Mucosa of descending colon (tissue), 3 donors: Measurements from ENCODE around the gene PRF1. TPM values are rescaled to one million over a fixed set of nuclear protein-coding genes. Genes with fewer than 3 reads are reported as not detected.

ENCODE experiments used
- ATAC-seq: fragments of 200-7000 bp; cut with Tn5 transposase; one replicate; pipeline ENCODE4 v1.9.1; 2020; ENCODE audit warnings: mild to moderate bottlenecking, moderate library complexity
- DNase-seq, 3 donors: peaks; one replicate each; pipeline ENCODE4 v3.0.0-alpha.2; 2020
- H3K36me3 ChIP-seq: fragments of 200-600 bp; one replicate; pipeline ENCODE4 v1.8.0; 2021; ENCODE audit warnings: low read depth, mild to moderate bottlenecking
- H3K4me1 ChIP-seq: fragments of 200-600 bp; one replicate; pipeline ENCODE4 v1.8.0; 2021; ENCODE audit warnings: low read depth, mild to moderate bottlenecking
- H3K4me3 ChIP-seq: fragments of 200-600 bp; one replicate; pipeline ENCODE4 v1.8.0; 2021; ENCODE audit warnings: mild to moderate bottlenecking
- H3K9me3 ChIP-seq: fragments of 200-600 bp; one replicate; pipeline ENCODE4 v1.8.0; 2021; ENCODE audit warnings: mild to moderate bottlenecking
- intact Hi-C, 2 donors: fragments of 100-400 bp; cut with DNase I in 1 of 2; cut with micrococcal nuclease in 1 of 2; formaldehyde crosslinking; loops; one replicate each; pipeline versions ENCODE4 v1.11.0 to v1.11.1; 2022; cut with DNase I, micrococcal nuclease
- total RNA-seq, 3 donors: library from RNA; stranded (reverse); fragmentation: NEBNext Ultra II Directional in 2 of 3; extraction: Animal tissue kit (Norgen Biotek cat#: 25700) in 2 of 3; gene quantifications; one replicate each; pipeline versions ENCODE4 v1.2.1 to v1.2.4, GENCODE V29; 2021 to 2023
- TF ChIP-seq, protein P1 (sequence below): fragments of 200-600 bp; IDR thresholded peaks from one replicate; pipeline ENCODE4 v1.8.0; 2022; ENCODE audit warnings: antibody characterized with exemption, mild to moderate bottlenecking
- donor health status: DM: no; HTN: no; CAD: no; lungs with moderate emphysema.
- donor health status: DM: no; HTN: no; CAD: no.
- donor health status: DM: no; HTN: yes; CAD: no.

The PRF1 gene
- total RNA-seq, 3 donors from 2014 or later: 2.5 to 3.7 (median 3.0) TPM

DNA sequence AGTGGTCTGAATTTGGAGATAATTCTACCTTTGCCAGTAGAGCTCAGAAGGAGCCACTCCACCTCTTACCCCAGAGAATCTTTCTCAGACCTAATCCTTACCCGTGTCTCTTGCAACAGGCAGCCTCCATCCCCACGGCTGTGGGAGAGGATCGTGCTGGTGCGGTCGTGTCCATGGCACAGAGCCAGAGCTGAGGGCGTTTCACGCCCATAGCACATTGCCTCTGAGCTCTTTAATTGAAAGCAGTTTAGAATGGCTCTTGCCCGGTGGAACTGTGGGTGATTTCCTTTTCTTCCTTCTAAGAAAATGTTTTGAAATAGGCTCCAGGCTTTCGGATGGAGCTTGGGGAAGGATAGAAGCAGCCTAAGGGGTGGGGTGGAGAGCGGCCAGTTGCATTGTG is 41.5 kb downstream of the PRF1 start:
- H3K4me3 ChIP-seq: no peak overlapping the region
- ATAC-seq (no peak), DNase-seq (no peak)
- H3K36me3 ChIP-seq: no peaks in the 10 kb centered on the region
- TF ChIP-seq, protein P1, sequence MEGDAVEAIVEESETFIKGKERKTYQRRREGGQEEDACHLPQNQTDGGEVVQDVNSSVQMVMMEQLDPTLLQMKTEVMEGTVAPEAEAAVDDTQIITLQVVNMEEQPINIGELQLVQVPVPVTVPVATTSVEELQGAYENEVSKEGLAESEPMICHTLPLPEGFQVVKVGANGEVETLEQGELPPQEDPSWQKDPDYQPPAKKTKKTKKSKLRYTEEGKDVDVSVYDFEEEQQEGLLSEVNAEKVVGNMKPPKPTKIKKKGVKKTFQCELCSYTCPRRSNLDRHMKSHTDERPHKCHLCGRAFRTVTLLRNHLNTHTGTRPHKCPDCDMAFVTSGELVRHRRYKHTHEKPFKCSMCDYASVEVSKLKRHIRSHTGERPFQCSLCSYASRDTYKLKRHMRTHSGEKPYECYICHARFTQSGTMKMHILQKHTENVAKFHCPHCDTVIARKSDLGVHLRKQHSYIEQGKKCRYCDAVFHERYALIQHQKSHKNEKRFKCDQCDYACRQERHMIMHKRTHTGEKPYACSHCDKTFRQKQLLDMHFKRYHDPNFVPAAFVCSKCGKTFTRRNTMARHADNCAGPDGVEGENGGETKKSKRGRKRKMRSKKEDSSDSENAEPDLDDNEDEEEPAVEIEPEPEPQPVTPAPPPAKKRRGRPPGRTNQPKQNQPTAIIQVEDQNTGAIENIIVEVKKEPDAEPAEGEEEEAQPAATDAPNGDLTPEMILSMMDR: no peak
- intact Hi-C loops: no loop called here
- H3K9me3 ChIP-seq: no peaks in the 10 kb centered on the region
- H3K4me1 ChIP-seq: no peaks in the 10 kb centered on the region

DNA sequence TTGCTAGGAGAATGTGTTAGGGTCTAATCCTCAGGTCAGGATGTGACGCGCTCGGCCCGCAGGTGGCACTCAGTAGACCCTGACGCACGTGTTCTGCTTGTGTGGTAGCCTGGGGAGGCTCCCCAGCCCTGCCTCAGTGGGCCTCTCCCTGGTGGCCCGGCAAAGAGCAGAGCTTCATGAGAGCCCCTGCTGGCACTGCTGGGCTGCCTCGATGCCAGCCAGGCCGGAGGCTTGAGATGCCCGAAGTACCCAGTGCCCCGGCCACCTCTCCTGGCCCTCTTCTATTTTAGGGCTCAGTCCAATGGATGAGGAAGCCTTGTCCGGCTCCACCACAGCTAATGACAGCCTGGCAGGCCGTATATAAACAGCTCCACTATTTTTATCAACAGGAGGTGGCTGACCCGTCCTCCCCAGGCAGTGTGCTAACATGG is 42.0 kb downstream of the PRF1 start:
- ATAC-seq (no peak), DNase-seq (no peak)
- TF ChIP-seq, protein P1: no peak
- H3K4me3 ChIP-seq: no peak overlapping the region
- no peaks in the 10 kb centered on the region for H3K4me1 ChIP-seq
- no peaks in the 10 kb centered on the region for H3K9me3 ChIP-seq
- intact Hi-C loops: no loop called here
- H3K36me3 ChIP-seq: no peaks in the 10 kb centered on the region

DNA sequence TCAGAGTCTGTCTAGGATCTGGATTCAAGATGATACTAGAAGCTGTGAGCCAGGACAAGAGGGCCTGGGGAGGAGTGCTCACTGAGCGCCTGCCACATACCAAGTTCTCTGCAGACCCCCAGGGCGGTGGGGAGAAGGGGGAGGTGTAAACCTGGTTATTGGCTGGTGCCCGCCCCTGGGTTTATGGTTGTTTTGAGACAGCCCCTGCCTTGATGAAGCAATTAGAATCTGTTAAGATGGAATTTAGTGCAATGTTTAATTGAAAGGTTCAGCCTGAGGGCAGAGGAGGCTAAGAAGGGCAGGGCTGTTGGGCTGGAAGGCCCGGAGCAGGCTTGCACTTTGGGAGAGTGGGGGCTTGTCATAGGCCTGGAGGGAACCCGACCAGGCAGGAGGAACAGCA is 42.7 kb downstream of the PRF1 start:
- TF ChIP-seq, protein P1: no peak
- intact Hi-C loops: loop anchor here in 1 of 2 donors (10.0 kb wide), 1 partner anchor 315 kb away; no protein-coding TSS in a partner anchor
- Histone ChIP-seq H3K4me1 (no peaks in the 10 kb centered on the region), H3K4me3 (no peak overlapping the region), H3K36me3 (no peaks in the 10 kb centered on the region), H3K9me3 (no peaks in the 10 kb centered on the region)
- DNase-seq (no peak), ATAC-seq (no peak)

DNA sequence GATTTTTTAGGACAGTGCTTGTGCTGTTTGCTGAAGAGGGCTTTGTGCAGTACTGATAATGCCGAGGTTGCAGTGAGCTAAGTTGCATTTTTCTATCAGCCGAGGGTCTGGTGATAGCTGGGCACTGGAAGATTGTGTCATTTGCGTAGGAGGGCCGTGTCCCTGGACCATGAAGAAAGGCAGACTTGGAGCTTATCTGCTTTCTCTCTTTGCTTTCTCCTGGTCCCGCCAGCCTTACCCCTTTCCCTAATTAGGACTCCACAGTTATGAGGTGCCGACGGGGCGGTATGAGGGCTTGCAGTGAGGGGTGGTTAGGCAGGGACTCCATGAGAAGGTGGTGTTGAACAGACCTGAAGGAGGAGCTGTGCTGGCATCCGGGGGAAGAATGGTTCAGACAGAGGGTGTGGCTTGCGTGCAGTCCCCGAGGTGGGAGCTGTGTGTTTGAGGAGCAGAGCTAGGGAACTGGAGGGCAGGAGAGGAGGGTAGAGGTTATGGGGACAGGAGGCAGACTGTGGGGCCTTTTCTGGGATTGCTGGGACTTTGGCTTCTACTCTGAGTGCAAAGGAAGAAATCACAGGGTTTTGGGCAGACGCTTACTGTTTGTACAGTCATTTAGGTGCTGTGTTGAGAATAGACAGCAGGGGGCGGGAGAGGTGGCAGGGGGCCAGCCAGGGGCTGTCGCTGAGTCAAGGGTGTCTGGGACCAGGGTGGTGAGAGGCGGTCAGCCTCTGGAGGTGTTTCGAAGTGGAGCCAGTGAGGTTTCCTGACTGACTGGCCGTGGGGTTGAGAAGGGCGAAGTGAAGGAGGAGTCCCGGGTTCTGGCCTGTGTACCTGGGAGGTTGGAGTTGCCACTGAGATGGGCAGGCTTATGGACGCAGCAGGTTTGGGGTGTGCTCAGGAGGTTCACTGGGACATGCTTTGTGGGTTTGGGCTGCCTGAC is 43.4 kb downstream of the PRF1 start:
- no peaks in the 10 kb centered on the region for H3K4me1 ChIP-seq
- ATAC-seq (peak; percentile 73), DNase-seq (peak in 2 of 3 donors; percentile 66 to 70)
- no peaks in the 10 kb centered on the region for H3K36me3 ChIP-seq
- no peak overlapping the region for H3K4me3 ChIP-seq
- TF ChIP-seq, protein P1: no peak
- intact Hi-C loops: loop anchor here in 1 of 2 donors (10.0 kb wide), 1 partner anchor 316 kb away; no protein-coding TSS in a partner anchor
- H3K9me3 ChIP-seq: no peaks in the 10 kb centered on the region

DNA sequence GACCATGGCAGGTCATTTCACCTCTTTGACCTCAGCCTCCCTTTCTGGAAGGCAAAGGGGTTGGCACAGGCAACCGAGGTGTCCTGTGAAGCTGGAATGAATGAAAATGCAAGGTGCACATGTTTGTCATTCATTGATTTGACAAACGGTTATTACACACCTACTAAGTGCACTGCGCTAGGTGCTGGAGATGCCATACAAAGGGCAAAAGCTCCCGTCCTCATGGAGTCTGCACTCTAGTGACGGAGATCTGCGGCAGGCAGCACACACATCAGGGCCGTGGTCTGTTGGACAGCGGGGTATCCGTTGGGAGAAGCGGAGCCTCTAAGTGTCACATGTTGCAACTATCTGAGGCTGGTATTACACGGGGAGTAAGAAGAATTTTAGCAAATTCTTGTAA is 44.2 kb downstream of the PRF1 start:
- ATAC-seq: no peak
- Histone ChIP-seq H3K4me1 (no peaks in the 10 kb centered on the region), H3K9me3 (no peaks in the 10 kb centered on the region), H3K36me3 (no peaks in the 10 kb centered on the region), H3K4me3 (no peak overlapping the region)
- TF ChIP-seq, protein P1: no peak
- no peak for DNase-seq
- intact Hi-C loops: loop anchor here in 1 of 2 donors (10.0 kb wide), 1 partner anchor 317 kb away; no protein-coding TSS in a partner anchor
